ENCODE results near the gene FKBP10. TPM values are rescaled to one million over a fixed set of nuclear protein-coding genes. Genes with fewer than 3 reads are reported as not detected.

The FKBP10 gene
- 64.1 and 81.6 TPM in 2 replicates for total RNA-seq

- Histone ChIP-seq H3K27me3 (ENCODE audit: control insufficient read depth, insufficient read depth, low read length) (no peaks in the 10 kb centered on the region), H3K4me3 (ENCODE audit: low read depth, low read length) (peak within 1 kb of the TSS; percentile 57), H3K36me3 (ENCODE audit: control insufficient read depth, insufficient read depth, low read length) (peaks cover 7% of the 10 kb centered on the region)
- no peak for TF ChIP-seq CTCF (IDR thresholded peaks at IDR 0.05; ENCODE audit: insufficient read depth, low read length, severe bottlenecking)
- FAIRE-seq, result no peak
- DNase-seq (ENCODE audit: low read depth), result peak; percentile 47
Measured at GRCh38 chr17:41812381-41813151, at the start of gene FKBP10. TSS of gene FKBP10 (plus strand) at chr17:41813004. CDS start at chr17:41813035, 31 bp downstream.

GRCh38 chr17:41763327-41763726 is 49.5 kb upstream of the FKBP10 start:
- DNase-seq (ENCODE audit: low read depth) (no peak), FAIRE-seq (no peak)
- H3K27me3 ChIP-seq (ENCODE audit: control insufficient read depth, insufficient read depth, low read length), result no peaks in the 10 kb centered on the region
- H3K4me3 ChIP-seq (ENCODE audit: low read depth, low read length), result no peak overlapping the region
- no peak for TF ChIP-seq CTCF (IDR thresholded peaks at IDR 0.05; ENCODE audit: insufficient read depth, low read length, severe bottlenecking)
- H3K36me3 ChIP-seq (ENCODE audit: control insufficient read depth, insufficient read depth, low read length), result peaks cover 72% of the 10 kb centered on the region

GRCh38 chr17:41766135-41766534 is 46.7 kb upstream of the FKBP10 start:
- DNase-seq (ENCODE audit: low read depth), result no peak
- peaks cover 75% of the 10 kb centered on the region for H3K36me3 ChIP-seq (ENCODE audit: control insufficient read depth, insufficient read depth, low read length)
- H3K4me3 ChIP-seq (ENCODE audit: low read depth, low read length), result no peak overlapping the region
- TF ChIP-seq CTCF (IDR thresholded peaks at IDR 0.05; ENCODE audit: insufficient read depth, low read length, severe bottlenecking), result no peak
- no peaks in the 10 kb centered on the region for H3K27me3 ChIP-seq (ENCODE audit: control insufficient read depth, insufficient read depth, low read length)
- FAIRE-seq, result no peak

DNA sequence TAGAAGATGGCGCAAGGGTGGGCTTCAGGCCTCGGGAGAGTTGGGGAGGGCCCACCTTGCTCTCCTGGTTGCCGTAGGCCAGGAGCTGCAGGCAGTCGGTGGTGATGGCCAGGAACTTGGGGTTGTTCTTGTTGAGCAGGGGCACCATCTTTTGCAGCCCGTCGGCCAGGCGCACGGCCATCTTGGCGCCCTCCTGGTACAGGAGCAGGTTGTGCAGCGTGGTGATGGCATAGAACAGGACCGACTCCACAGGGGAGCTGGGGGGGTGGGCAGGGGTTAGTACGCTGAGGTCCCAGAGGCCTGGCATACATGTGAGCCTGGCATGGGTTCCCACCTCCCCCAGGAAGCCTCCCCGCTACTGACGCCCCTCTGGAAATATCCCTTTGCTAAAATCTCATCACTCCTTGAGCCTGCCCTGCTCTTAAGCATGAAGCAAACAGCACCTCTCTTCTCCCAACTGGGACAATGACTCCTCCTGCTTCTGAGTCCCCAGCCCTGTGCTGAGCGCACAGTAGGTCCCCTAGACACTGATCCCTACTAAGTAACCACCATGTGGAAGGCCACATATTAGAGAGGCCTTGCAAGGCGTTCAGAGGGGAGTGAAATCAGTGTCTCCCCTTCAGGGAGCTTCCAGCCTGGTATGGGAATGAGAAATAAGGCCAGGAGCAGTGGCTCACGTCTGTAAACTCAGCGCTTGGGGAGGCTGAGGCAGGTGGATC is 45.3 kb upstream of the FKBP10 start:
- FAIRE-seq, result no peak
- H3K36me3 ChIP-seq (ENCODE audit: control insufficient read depth, insufficient read depth, low read length), result peaks cover 77% of the 10 kb centered on the region
- DNase-seq (ENCODE audit: low read depth), result no peak

GRCh38 chr17:41768682-41769288 is 44.0 kb upstream of the FKBP10 start:
- DNase-seq (ENCODE audit: low read depth) (no peak), FAIRE-seq (no peak)
- no peak overlapping the region for H3K4me3 ChIP-seq (ENCODE audit: low read depth, low read length)
- H3K36me3 ChIP-seq (ENCODE audit: control insufficient read depth, insufficient read depth, low read length), result peaks cover 69% of the 10 kb centered on the region
- H3K27me3 ChIP-seq (ENCODE audit: control insufficient read depth, insufficient read depth, low read length), result no peaks in the 10 kb centered on the region
- TF ChIP-seq CTCF (IDR thresholded peaks at IDR 0.05; ENCODE audit: insufficient read depth, low read length, severe bottlenecking), result no peak

More for the DNA sequence above, 45.3 kb upstream of the FKBP10 start:
- no peak for TF ChIP-seq CTCF (IDR thresholded peaks at IDR 0.05; ENCODE audit: insufficient read depth, low read length, severe bottlenecking)
- H3K27me3 ChIP-seq (ENCODE audit: control insufficient read depth, insufficient read depth, low read length), result no peaks in the 10 kb centered on the region
- no peak overlapping the region for H3K4me3 ChIP-seq (ENCODE audit: low read depth, low read length)

Measured in bronchial epithelial cell (primary cell).